Measurements from ENCODE around the gene EXOC3L4. TPM values are rescaled to one million over a fixed set of nuclear protein-coding genes. Genes with fewer than 3 reads are reported as not detected.

Gene EXOC3L4
- total RNA-seq, 2 experiments from 2014 or later: not detected

DNA sequence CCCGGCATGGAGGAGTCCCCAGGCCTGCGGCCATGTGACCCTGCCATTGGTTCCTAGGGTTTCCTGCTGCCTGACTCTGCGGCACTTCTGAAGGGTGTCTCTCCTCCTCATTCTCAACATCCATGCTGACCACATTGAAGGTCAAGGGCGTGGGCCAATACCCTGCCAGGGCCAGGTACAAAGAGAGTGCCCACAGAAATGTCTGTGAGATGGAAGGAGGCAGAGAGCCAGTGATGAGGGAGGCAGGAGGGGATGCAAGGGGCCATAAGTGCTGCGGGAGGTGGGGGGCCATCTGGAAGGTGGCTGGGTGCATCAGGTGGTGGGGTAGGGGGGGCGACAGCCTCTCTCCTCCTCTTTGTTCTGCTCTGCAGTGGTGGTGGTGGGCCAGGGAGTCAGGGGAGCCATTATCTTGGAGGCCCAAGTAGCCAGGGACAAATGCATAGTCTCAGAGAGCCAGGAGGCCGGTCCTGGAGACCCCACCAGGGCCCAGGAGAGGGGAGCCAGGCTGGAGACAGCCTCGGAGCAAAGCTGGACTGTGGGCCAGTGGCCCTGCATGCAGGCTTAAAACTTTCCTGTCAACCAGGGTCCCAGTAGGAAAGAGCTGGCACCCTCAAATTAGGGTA is 24.2 kb upstream of the EXOC3L4 start:
- intact Hi-C loops (cut with micrococcal nuclease; ENCODE audit: unreplicated experiment): no loop called here
- Histone ChIP-seq H3K27ac (ENCODE audit: low read depth, low read length, poor library complexity, severe bottlenecking) (no peak overlapping the region), H3K4me1 (ENCODE audit: insufficient read depth, low read length, poor library complexity, severe bottlenecking) (peaks cover 4% of the 10 kb centered on the region), H3K9me3 (ENCODE audit: low read length) (no peaks in the 10 kb centered on the region), H2AFZ (ENCODE audit: low read length) (no peak overlapping the region), H3K36me3 (ENCODE audit: insufficient read depth, low read length) (no peaks in the 10 kb centered on the region), H3K4me2 (ENCODE audit: low read length) (no peak overlapping the region), H3K9me2 (ENCODE audit: insufficient read depth, low read length) (no peaks in the 10 kb centered on the region), H3K4me3 (ENCODE audit: low read depth, low read length, poor library complexity, severe bottlenecking) (no peak overlapping the region), H4K20me1 (ENCODE audit: insufficient read depth, low read length) (no peaks in the 10 kb centered on the region), H3K79me2 (ENCODE audit: insufficient read depth, low read depth, low read length) (no peaks in the 10 kb centered on the region)
- TF ChIP-seq, protein P1, sequence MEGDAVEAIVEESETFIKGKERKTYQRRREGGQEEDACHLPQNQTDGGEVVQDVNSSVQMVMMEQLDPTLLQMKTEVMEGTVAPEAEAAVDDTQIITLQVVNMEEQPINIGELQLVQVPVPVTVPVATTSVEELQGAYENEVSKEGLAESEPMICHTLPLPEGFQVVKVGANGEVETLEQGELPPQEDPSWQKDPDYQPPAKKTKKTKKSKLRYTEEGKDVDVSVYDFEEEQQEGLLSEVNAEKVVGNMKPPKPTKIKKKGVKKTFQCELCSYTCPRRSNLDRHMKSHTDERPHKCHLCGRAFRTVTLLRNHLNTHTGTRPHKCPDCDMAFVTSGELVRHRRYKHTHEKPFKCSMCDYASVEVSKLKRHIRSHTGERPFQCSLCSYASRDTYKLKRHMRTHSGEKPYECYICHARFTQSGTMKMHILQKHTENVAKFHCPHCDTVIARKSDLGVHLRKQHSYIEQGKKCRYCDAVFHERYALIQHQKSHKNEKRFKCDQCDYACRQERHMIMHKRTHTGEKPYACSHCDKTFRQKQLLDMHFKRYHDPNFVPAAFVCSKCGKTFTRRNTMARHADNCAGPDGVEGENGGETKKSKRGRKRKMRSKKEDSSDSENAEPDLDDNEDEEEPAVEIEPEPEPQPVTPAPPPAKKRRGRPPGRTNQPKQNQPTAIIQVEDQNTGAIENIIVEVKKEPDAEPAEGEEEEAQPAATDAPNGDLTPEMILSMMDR (conservative IDR thresholded peaks at IDR 0.05; ENCODE audit: low read length): no peak
- no peak for TF ChIP-seq EZH2phosphoT487 (IDR thresholded peaks at IDR 0.05; ENCODE audit: borderline replicate concordance, low read depth, low read length)
- BruUV-seq (replicated peaks): no TSS peak
- ChIA-PET CTCF (ENCODE audit: unreplicated experiment) (no interaction called here), POLR2A (no interaction called here)
- DNase-seq (ENCODE audit: low spot score): no peak

DNA sequence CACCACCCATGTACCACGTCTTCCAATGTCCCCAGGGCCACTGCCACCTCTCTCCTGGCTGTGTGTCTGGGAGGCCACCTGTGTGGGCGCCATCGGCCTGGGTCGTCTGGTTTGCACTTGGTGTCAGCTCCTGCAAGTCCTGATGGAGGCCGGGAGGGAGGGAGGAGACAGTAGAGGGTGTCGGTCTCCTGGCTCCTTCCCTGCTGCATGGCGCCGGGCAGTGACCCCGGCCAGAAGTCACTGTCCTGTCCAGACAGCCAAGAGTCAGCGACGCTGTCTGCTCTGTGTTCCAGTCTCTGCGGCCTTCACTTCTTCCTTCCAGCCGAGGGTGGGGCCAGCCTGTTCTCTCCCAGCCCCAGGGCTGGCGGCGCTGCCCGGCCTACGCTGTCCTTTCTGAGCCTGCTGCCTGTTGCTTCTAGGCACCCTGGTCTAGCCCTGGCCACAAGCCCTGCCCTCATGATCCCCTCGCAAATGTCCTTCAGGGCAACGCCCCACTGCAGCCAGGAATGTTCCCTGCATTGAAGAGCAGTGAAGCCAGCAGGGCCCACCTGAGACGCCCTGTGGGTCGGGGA is 23.5 kb upstream of the EXOC3L4 start:
- Histone ChIP-seq H3K79me2 (ENCODE audit: insufficient read depth, low read depth, low read length) (no peaks in the 10 kb centered on the region), H3K4me3 (ENCODE audit: low read depth, low read length, poor library complexity, severe bottlenecking) (no peak overlapping the region), H3K9me2 (ENCODE audit: insufficient read depth, low read length) (no peaks in the 10 kb centered on the region), H3K27ac (ENCODE audit: low read depth, low read length, poor library complexity, severe bottlenecking) (no peak overlapping the region), H3K4me1 (ENCODE audit: insufficient read depth, low read length, poor library complexity, severe bottlenecking) (peaks cover 4% of the 10 kb centered on the region), H3K4me2 (ENCODE audit: low read length) (no peak overlapping the region), H2AFZ (ENCODE audit: low read length) (no peak overlapping the region), H3K36me3 (ENCODE audit: insufficient read depth, low read length) (no peaks in the 10 kb centered on the region), H4K20me1 (ENCODE audit: insufficient read depth, low read length) (no peaks in the 10 kb centered on the region), H3K9me3 (ENCODE audit: low read length) (no peaks in the 10 kb centered on the region)
- TF ChIP-seq, protein P1 (conservative IDR thresholded peaks at IDR 0.05; ENCODE audit: low read length): no peak
- no peak for TF ChIP-seq EZH2phosphoT487 (IDR thresholded peaks at IDR 0.05; ENCODE audit: borderline replicate concordance, low read depth, low read length)
- intact Hi-C loops (cut with micrococcal nuclease; ENCODE audit: unreplicated experiment): no loop called here
- ChIA-PET CTCF (ENCODE audit: unreplicated experiment) (no interaction called here), POLR2A (no interaction called here)
- no peak for DNase-seq (ENCODE audit: low spot score)
- no TSS peak for BruUV-seq (replicated peaks)

DNA sequence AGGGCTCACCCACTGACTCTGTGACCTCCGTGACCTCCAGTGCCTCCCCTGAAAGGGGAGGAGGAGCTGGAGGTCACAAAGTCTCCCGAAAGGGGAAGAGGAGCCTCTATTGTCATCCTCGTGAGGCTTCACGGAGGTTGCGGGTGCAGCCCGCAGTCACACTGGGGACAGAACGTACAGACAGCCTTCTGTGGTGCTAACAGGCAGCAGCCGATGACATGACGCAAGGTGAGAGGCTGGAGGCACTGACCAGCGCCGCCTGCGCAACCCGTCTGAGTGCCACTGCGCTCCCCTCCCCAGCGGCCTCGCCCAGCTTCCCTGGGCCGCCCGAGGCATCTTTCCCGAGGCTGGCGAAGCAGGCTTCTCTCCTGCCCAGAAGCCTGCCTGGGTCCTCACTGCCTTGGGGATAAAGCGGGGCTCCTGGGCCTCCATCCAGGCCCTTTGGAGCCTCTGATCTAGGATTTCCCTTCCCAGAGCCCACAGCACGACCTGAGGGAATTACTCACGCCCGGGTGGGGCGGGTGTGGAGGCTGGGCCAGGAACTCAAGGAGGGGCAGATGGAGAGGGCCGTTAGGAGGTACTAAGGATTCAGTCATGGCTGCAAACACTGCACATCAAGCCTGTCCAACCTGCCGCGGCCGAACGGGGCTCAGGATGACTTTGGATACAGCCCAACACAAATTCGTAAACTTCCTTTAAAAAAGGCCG is 22.8 kb upstream of the EXOC3L4 start:
- DNase-seq (ENCODE audit: low spot score): no peak
- TF ChIP-seq, protein P1 (conservative IDR thresholded peaks at IDR 0.05; ENCODE audit: low read length): no peak
- TF ChIP-seq EZH2phosphoT487 (IDR thresholded peaks at IDR 0.05; ENCODE audit: borderline replicate concordance, low read depth, low read length): no peak
- H3K36me3 ChIP-seq (ENCODE audit: insufficient read depth, low read length): no peaks in the 10 kb centered on the region
- ChIA-PET POLR2A (no interaction called here), CTCF (ENCODE audit: unreplicated experiment) (no interaction called here)
- H2AFZ ChIP-seq (ENCODE audit: low read length): no peak overlapping the region
- no TSS peak for BruUV-seq (replicated peaks)
- H3K27ac ChIP-seq (ENCODE audit: low read depth, low read length, poor library complexity, severe bottlenecking): no peak overlapping the region
- H3K4me1 ChIP-seq (ENCODE audit: insufficient read depth, low read length, poor library complexity, severe bottlenecking): peaks cover 4% of the 10 kb centered on the region
- no peaks in the 10 kb centered on the region for H3K9me2 ChIP-seq (ENCODE audit: insufficient read depth, low read length)
- no peak overlapping the region for H3K4me2 ChIP-seq (ENCODE audit: low read length)
- intact Hi-C loops (cut with micrococcal nuclease; ENCODE audit: unreplicated experiment): no loop called here
- no peaks in the 10 kb centered on the region for H3K79me2 ChIP-seq (ENCODE audit: insufficient read depth, low read depth, low read length)
- no peak overlapping the region for H3K4me3 ChIP-seq (ENCODE audit: low read depth, low read length, poor library complexity, severe bottlenecking)
- no peaks in the 10 kb centered on the region for H4K20me1 ChIP-seq (ENCODE audit: insufficient read depth, low read length)
- no peaks in the 10 kb centered on the region for H3K9me3 ChIP-seq (ENCODE audit: low read length)

Measured in OCI-LY7 (cell line).